Loucy (cell line): ENCODE measurements around the gene NHSL1.

Experiments
- H2AFZ ChIP-seq: fragments of 200-600 bp; sonication (generic); 2 replicates; pipeline ENCODE4 v1.6.0; 2016; ENCODE audit warnings: antibody characterized with exemption, mild to moderate bottlenecking, low read length, moderate library complexity
- H3F3A ChIP-seq: fragments of 200-600 bp; 2 replicates; pipeline ENCODE4 v1.6.0; 2016; ENCODE audit warnings: antibody characterized with exemption, low read depth, mild to moderate bottlenecking
- H3K27me3 ChIP-seq: fragments of 200-600 bp; sonication (generic); 2 replicates; pipeline ENCODE4 v1.6.1; 2014; ENCODE audit warnings: low read length, mild to moderate bottlenecking; ENCODE audit not compliant: insufficient read depth, poor library complexity, severe bottlenecking
- H3K36me3 ChIP-seq: fragments of 200-600 bp; sonication (generic); 2 replicates; pipeline ENCODE4 v1.6.1; 2016; ENCODE audit warnings: low read length; ENCODE audit not compliant: insufficient read depth
- H3K4me1 ChIP-seq: fragments of 200-600 bp; sonication (generic); 2 replicates; pipeline ENCODE4 v1.5.1; 2014; ENCODE audit warnings: low read length, mild to moderate bottlenecking; ENCODE audit not compliant: insufficient read depth, poor library complexity, severe bottlenecking
- H3K4me2 ChIP-seq: fragments of 200-600 bp; sonication (generic); 2 replicates; pipeline ENCODE4 v1.6.0; 2014; ENCODE audit warnings: antibody characterized with exemption, low read length, low read depth, mild to moderate bottlenecking; ENCODE audit not compliant: poor library complexity, severe bottlenecking
- H3K4me3 ChIP-seq: fragments of 200-600 bp; sonication (generic); 2 replicates; pipeline ENCODE4 v1.5.1; 2014; ENCODE audit warnings: low read length, mild to moderate bottlenecking, mixed read lengths; ENCODE audit not compliant: poor library complexity, severe bottlenecking
- H3K79me2 ChIP-seq: fragments of 200-600 bp; sonication (generic); 2 replicates; pipeline ENCODE4 v1.6.1; 2014; ENCODE audit warnings: low read length; ENCODE audit not compliant: insufficient read depth
- H3K9ac ChIP-seq: fragments of 200-600 bp; sonication (generic); 2 replicates; pipeline ENCODE4 v1.6.0; 2014; ENCODE audit warnings: mild to moderate bottlenecking, low read depth, low read length, moderate library complexity; ENCODE audit not compliant: poor library complexity, severe bottlenecking
- H3K9me2 ChIP-seq: fragments of 200-600 bp; sonication (generic); replicated peaks from 2 replicates; pipeline ENCODE4 v1.6.1; 2016; ENCODE audit warnings: low read depth, low read length, mixed read lengths
- H3K9me3 ChIP-seq: fragments of 200-600 bp; sonication (generic); 2 replicates; pipeline ENCODE4 v1.6.1; 2014; ENCODE audit warnings: mild to moderate bottlenecking, antibody characterized with exemption, low read length, low read depth; ENCODE audit not compliant: insufficient read depth
- H4K20me1 ChIP-seq: fragments of 200-600 bp; sonication (generic); 2 replicates; pipeline ENCODE4 v1.6.0; 2014; ENCODE audit warnings: antibody characterized with exemption, low read length, mild to moderate bottlenecking; ENCODE audit not compliant: insufficient read depth, poor library complexity, severe bottlenecking
- EZH2phosphoT487 ChIP-seq: fragments of 200-600 bp; IDR thresholded peaks from 2 replicates; pipeline ENCODE4 v1.6.1; 2018; ENCODE audit warnings: antibody characterized with exemption, mild to moderate bottlenecking, moderate library complexity, borderline replicate concordance
- TF ChIP-seq, protein P1 (sequence below): fragments of 200-600 bp; sonication (generic); conservative IDR thresholded peaks from 2 replicates; pipeline ENCODE4 v1.5.1; 2014; ENCODE audit warnings: mild to moderate bottlenecking, antibody characterized with exemption, low read length

Gene NHSL1

DNA sequence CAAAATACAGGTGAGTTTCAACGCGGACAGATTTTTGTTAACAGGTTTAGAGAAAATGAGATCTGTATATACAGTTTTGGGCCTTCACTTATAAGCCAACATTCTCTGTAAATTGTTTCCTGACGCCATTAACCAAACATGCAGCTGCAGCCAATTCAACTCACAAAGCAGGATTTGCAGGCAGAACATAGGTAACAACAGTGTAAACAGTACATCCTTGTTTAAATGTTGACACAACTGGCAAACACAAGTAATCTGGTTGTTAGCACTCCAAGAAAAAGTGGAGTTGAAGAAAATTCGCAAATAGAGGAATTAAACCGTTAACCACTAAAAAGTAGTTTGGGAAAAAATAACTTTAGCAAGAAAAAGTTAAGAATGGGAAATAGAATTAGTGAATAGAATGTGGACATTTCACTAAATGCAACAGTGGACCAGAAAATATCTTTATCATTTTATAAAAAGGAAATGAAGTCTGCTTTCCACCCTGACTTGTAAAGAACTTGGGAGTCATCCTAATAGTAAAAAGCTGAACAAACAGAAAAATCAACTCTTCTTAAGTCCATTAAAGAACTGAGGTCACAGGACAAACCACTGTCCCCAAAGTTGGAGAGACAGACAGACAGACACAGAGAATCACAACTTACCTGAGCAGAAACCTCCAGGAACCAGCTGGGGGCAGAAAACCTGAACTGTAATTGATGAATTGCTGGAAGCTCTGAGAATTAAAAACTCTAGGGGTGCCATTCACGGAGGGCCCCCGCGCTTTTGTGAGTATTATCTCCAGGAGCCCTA, 111.5 kb downstream of the NHSL1 start:
- H3K9ac ChIP-seq = no peak overlapping the region
- peak overlapping the region; percentile 38; the same call in 1 of the 2 replicates for H2AFZ ChIP-seq
- H3K4me1 ChIP-seq = no peaks in the 10 kb centered on the region
- H3K36me3 ChIP-seq = no peaks in the 10 kb centered on the region
- no peaks in the 10 kb centered on the region for H3F3A ChIP-seq
- H3K9me3 ChIP-seq = no peaks in the 10 kb centered on the region
- no peak overlapping the region for H3K4me2 ChIP-seq
- no peaks in the 10 kb centered on the region for H3K79me2 ChIP-seq
- H4K20me1 ChIP-seq = no peaks in the 10 kb centered on the region
- H3K4me3 ChIP-seq = no peak overlapping the region
- H3K9me2 ChIP-seq = no peaks in the 10 kb centered on the region
- TF ChIP-seq, protein P1, sequence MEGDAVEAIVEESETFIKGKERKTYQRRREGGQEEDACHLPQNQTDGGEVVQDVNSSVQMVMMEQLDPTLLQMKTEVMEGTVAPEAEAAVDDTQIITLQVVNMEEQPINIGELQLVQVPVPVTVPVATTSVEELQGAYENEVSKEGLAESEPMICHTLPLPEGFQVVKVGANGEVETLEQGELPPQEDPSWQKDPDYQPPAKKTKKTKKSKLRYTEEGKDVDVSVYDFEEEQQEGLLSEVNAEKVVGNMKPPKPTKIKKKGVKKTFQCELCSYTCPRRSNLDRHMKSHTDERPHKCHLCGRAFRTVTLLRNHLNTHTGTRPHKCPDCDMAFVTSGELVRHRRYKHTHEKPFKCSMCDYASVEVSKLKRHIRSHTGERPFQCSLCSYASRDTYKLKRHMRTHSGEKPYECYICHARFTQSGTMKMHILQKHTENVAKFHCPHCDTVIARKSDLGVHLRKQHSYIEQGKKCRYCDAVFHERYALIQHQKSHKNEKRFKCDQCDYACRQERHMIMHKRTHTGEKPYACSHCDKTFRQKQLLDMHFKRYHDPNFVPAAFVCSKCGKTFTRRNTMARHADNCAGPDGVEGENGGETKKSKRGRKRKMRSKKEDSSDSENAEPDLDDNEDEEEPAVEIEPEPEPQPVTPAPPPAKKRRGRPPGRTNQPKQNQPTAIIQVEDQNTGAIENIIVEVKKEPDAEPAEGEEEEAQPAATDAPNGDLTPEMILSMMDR = 0 out of 2 replicates have a peak, but pooled peaks have one; percentile 13
- no peak for TF ChIP-seq EZH2phosphoT487
- no peaks in the 10 kb centered on the region for H3K27me3 ChIP-seq

- H3K9me2 ChIP-seq = no peaks in the 10 kb centered on the region
- no peaks in the 10 kb centered on the region for H3K79me2 ChIP-seq
- H3K4me3 ChIP-seq = no peak overlapping the region
- no peaks in the 10 kb centered on the region for H4K20me1 ChIP-seq
- H3K27me3 ChIP-seq = no peaks in the 10 kb centered on the region
- TF ChIP-seq, protein P1 = no peak
- TF ChIP-seq EZH2phosphoT487 = no peak
- no peaks in the 10 kb centered on the region for H3K9me3 ChIP-seq
- no peaks in the 10 kb centered on the region for H3K36me3 ChIP-seq
- H3F3A ChIP-seq = no peaks in the 10 kb centered on the region
- no peak overlapping the region for H3K9ac ChIP-seq
- H3K4me2 ChIP-seq = no peak overlapping the region
- no peak overlapping the region for H2AFZ ChIP-seq
- H3K4me1 ChIP-seq = no peaks in the 10 kb centered on the region
Measured at GRCh38 chr6:138386897-138387296, 112.4 kb downstream of the NHSL1 start.

DNA sequence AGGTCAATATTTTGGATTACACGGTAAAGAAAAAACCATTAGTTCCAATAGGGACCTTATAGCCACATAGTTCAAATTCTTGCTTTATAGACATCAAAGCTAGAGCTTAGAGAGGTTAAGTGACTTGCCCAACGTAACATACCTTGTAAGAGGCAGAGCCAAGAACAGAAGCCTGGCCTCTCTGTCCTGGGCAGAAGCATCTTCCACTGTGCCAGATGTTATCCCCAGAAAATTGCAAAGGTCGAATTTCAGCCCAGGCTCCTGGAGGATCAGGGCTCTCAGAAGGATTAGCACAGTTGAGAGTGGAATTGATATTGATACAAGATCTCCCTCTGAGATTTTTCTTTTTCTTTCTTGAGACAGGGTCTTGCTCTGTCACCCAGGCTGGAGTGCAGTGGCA, 115.5 kb downstream of the NHSL1 start:
- H3K36me3 ChIP-seq = no peaks in the 10 kb centered on the region
- no peaks in the 10 kb centered on the region for H3K9me2 ChIP-seq
- H3K9ac ChIP-seq = no peak overlapping the region
- no peaks in the 10 kb centered on the region for H3K27me3 ChIP-seq
- no peaks in the 10 kb centered on the region for H3K4me1 ChIP-seq
- no peaks in the 10 kb centered on the region for H3K9me3 ChIP-seq
- H2AFZ ChIP-seq = no peak overlapping the region
- H3K4me3 ChIP-seq = no peak overlapping the region
- no peaks in the 10 kb centered on the region for H4K20me1 ChIP-seq
- no peaks in the 10 kb centered on the region for H3F3A ChIP-seq
- no peak overlapping the region for H3K4me2 ChIP-seq
- no peaks in the 10 kb centered on the region for H3K79me2 ChIP-seq
- TF ChIP-seq, protein P1 = no peak
- no peak for TF ChIP-seq EZH2phosphoT487
